RKO (cell line): ENCODE results near the gene L3MBTL3.

Experiments
- DNase-seq: peaks from one replicate; pipeline ENCODE4 v3.0.0-alpha.2; 2016; ENCODE audit warnings: low spot score

L3MBTL3 gene

DNA sequence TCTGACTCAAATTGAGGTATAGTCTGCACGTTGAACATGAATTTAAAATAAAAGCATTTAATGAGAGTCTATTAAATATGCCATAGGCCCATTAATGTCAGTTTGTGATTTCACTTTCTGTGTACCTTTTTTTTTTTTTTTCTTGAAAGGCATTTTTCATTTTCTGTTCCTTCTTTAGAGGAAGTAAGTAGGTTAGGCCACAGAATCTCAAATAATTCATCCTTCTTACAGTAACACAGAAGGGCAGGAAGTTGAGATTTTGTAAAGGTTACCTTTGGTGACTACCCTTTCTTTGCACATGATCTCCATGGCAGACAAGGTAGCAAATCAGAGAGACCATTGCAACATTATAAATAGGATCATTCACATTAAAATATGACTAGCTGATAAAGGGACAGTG lies 9.6 kb downstream of the L3MBTL3 start:
- DNase-seq = no peak

DNA sequence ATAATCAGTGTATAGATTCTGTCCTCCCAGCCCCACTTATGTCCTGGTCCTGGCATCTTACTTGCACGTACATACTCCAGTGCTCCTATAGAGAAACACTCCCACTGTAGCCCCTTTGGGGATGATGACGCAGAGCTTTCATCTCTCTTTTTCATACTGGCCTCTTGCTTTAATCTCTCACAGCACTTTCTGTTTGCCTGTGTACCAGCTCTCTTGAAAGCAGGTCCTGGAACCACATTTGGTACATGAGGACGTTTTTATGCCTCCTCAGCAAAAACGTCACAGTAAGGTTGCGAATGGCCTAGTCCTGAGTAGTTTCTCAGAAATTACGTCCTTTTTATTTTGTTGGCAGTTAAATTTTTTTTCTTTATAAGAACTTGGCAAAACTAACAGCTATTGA lies 10.8 kb downstream of the L3MBTL3 start:
- no peak for DNase-seq

DNA sequence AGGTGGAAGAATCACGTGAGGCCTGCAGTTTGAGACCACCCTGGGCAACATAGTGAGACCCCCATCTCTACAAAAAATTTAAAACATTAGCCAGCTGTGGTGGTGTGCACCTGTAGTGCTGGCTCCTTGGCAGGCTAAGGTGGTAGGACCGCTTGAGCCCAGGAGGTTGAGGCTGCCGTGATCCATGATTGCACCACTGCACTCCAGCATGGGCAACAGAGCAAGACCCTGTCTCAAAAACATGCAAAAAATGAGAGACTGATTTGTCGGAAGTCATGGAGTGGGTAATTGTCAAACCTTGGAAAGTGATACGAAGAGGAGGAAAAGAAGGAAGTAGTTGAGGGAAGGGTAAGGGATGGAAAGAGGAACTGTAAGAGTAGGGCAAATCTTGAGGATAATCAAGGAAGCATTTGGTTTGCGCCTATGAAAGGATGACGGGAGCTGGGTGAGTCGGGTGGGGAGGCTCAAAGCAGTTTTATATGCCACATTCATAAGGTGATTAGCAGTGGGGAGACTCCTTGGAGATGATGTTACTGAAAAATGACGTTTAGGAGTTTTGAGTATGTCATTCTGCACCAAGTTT lies 14.5 kb downstream of the L3MBTL3 start:
- DNase-seq = no peak

DNA sequence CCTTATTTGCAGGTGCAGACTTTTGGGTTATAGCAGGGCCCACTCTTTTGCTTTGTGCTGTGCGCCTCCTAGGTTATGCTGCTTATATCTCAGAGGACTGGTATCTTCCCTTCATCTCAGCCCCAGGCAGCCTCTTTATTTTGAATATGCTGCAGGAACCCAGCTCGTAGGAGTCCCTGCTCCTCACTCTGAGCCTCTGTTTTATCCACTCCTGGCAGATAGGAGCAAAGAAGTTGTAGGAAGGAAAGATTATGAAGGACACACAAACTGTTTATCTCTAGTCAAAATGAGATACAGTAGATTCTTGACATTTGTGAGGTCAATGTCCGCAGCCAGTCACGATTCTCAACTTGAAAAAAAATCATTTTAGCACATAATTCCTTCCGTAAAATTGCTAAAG lies 15.6 kb downstream of the L3MBTL3 start:
- DNase-seq = no peak

DNA sequence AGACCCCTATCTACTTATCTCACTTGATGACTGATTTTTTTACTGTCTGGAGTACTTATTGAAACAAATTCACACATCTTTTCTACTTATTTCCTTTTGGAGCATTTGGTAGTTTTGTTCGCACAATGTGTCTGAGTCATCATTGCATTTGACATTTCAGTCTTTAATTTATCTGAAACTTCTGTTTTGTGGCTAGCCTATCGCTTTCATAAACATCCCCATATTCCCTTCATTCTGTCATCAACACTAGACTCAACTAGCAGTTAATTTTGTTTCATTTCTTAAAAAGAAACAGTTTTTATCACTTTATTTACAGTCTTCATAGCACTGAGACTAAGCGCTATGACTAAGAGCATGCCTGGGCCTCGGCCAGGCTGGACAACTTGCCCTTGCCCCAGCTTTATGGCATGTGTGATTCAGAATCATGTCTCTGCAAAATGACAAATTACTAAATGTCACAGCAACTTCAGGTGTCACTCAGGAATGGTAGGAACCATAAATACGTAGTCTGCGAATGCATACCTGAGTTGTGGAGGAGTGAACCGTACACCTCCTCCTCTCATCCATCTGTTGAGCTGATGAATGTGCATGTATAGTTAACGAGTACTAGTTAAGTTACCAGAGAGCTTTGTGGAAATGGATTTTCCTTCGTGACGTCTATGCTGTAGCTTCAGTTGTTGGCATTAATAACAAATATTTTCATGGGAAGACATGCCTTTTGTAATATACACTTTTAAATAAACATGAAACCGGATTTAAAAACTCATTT lies 16.2 kb downstream of the L3MBTL3 start:
- peak; percentile 5 for DNase-seq

DNA sequence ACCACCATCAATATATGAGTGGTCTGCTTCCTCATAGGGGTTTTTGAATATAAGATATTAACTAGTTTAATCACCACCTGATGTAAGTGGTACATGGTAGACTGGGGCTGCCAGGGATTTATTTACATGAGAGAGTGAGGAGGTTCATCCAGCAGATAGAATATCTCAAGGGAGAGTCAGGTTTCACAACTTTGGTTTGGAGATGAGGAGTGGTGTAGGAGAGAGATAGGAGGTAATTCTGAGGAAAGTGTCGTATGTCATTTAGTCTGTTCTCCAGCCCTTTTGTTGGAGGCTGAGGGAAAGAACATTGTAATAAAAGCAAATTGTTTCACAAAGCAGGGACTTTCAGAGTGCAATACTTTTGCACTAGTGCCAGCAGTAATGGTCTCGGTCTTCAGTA lies 16.8 kb downstream of the L3MBTL3 start:
- DNase-seq = no peak

DNA sequence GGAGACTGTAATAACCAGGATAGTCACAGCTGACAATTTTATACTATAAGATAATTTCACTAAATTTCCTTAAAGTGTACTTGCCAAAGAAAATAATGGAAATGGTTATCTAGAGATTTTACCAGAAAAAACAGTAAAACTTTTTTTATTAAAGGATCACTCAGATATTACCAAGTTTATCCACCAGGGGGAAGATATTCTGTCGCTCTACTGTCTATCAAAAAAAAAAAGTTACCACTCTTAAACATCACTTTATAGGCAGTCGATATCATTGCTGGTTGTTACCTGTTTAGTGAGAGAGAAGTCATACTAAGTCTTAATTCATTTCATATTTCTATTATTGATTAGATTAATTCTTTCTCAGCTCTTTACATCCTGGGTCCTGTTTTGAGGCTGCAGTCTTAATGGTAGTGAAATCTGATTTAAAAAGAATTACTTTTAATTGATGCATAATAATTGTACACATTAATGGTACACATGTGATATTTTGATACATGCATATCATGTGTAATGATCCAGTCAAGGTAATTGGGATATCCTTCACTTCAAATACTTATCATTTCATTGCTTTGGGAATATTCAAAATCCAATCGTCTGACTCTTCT lies 18.9 kb downstream of the L3MBTL3 start:
- peak; percentile 43 for DNase-seq

DNA sequence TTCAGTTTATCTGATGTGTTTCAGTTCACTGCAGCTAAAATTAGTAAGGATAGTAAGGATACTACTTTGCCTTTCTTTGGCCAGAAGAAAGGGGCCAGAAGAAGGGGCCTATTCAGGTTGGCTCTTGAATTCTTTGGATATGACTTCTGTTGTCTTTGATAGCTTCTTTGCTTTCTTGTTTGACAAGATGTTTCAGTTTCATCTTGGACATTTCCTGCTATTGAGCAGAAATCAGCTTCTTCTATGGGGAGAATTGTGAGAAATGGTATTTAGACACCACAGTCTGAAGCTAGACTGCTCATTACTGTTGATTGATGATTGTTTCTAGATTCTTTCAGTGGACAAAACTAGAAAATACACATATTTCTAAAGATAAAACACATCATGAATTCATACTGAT lies 23.2 kb downstream of the L3MBTL3 start:
- DNase-seq = no peak

DNA sequence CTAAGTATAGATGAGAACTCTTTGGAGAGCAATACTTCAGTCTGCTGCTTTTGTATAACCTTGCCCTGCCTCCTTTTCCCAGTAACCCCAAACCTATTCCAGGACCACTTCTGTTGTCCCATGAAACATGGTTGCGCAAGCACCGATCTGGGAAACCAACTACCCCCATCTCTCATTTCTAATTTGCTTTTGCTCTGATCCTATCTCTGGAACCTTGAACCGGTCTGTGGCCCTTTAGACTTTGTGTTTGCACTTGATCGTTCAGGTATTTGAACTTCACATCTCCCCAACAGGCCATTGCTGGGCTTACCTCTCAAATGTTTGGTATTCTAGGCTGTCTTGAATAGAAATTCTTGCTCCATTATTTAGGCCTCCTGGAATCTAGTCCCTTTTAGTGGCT lies 25.0 kb downstream of the L3MBTL3 start:
- no peak for DNase-seq

DNA sequence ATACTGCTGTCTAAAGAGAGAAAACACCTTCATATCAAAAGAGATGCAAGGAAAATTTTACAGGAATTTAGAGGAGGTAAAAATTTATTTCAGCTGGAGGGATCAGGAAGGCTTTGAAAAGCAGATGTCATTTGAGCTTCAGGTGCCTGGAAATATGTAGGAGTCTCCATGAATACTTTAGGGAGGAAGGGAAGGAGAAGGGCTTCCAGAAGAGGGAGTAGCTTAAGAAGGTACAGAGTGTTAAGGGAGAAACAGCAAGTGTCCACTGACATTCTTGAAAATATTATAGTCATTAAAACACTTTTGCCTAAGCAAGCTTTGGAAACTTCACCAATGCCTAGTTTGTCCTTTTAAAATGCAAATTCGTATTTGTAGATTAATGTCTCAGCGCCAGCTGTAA lies 27.2 kb downstream of the L3MBTL3 start:
- DNase-seq = no peak

DNA sequence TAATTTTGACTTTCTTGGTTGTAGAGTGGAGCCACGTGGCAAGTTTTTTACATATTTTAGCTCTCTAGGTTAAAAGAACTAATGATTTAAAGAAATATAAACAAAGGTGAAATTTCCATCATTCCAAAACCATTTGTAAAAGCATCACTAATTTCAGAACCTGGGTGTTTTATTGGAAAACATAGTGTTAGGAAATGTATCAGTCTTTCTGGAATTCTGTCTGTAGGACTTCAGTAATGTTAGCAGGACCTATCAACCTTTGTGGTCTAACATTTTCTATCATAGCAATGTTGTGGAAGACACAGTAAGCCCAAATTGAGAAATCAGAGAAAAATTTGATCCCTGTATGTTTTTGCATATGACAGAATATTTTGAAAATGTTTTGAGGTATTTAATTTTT lies 28.3 kb downstream of the L3MBTL3 start:
- no peak for DNase-seq

DNA sequence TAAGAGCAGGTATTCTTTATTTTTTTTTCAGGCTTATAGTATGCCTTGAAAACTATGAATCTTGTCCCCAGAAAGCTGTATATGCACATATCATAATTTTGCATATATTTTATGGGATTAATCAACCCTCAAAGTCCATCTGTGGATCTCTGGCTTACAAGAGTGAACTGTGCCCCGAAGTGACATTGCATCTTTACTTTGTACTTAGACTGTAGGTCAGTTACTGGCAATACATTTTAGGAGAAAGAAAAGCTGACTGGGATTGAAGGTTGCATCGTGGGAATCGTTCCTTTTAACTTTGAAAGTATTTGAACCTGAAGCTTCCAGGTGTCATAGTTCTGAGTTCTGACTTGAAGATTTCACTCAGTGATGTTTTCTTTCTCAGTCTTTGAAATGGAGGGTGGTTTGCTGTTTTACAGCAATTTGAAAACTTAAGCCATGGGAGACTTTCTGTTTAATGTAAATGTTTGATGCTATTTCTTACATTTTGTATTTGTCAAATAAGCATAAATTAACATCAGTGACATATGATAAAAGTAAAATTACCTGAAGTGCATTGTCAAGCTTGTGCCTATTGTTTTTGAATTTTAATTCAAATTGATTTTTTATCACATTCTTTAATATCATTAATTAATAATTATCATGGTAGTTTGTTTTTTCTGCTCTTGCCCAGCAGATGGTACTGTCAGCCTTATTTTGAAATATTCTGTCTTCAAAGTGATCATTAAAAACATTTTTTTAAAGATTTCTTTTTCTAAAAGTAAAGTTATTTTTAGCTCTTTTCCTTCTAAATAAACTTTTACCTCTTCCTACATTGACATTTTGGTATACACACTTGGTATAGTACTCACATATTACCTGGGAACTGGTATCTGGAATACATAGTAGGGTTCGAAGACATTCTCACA lies 29.0 kb downstream of the L3MBTL3 start:
- DNase-seq = no peak

DNA sequence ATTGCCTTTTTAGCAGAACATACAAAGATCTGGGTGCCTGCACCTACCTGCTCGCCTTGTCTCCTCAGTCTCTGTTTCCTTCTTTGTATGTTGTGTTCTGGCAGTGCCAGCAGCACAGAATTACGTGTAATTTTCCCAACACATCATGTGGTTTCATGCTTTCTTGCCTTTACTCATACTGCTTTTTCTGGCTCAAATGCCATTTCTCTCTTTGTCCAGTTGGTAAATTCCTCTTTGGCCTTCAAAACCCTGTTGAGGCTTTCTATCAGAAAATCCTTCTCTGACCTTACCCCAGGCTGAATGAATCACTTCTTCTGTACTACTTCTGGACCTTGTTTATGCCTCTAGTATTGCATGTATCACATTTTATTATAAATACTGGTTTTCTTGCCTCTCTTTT lies 31.8 kb downstream of the L3MBTL3 start:
- DNase-seq = no peak

DNA sequence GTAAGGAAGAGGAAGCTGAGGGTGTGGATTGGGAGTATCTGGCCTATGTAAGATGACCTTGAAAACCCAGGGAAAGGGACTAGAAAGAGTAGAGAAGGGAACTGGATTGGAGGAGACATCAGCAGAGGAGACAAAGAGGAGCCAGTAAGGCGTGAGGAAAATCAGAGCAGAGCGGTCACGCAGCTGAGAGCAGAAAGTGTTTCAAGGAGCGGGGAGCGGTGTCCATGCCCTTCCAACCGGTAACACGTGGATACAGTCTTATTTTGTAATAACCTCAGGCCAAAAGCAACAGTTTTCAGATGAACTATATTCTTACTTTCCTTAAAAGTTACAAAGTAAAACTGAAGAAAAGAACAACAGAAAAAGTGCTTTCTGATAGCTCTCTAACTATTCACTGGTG lies 36.3 kb downstream of the L3MBTL3 start:
- no peak for DNase-seq

DNA sequence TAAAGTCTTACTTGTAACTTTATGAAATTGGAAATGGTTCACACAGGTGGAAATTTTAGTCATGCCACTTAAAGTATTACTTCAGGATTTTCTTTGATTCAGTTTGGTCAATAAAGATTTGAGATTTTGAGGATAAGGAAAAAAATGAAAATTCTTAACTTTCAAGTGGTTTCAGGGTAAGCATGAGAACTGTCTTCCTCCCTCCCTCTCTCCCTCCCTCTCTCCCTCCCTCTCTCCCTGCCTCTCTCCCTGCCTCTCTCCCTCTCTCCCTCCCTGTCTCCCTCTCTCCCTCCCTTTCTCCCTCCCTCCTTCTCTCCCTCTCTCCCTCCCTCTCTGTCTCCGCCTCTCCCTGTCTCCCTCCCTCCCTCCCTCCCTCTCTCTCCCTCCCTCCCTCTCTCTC lies 36.9 kb downstream of the L3MBTL3 start:
- DNase-seq = no peak

DNA sequence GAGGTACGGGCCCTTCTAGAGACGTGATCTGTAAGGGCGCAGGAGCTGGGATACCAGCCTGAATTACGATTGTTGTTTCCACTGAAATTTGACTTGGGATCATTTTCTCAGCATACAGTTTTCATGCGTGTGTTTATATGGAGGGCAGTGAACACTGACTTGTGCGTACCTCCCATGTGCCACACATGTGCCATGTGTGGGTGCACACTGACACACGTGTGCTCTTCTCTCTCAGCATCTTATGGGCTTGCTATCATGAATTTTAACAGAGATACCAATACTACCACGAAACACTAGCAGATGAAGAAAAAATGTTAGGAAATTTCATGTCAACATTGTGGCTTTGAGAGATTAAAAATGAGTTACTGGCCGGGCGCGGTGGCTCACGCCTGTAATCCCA lies 39.1 kb downstream of the L3MBTL3 start:
- DNase-seq = no peak

DNA sequence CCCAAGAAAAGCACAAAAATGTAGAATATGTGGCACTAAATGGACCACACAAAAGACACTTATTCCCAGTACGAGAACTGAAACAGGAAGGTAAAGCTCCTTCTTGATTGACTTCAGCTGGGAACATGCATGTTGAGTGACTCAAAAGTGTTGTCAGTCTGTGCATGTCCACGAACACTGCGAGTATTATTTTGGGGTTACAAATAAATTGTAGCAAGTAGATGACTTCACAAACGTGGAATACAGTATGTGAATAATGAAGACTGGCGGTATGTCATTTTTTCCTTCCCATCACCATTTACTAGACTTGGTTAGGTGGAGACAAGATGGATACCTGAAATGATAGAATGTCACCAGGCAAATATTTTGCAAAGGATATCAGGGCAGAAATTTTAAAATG lies 45.4 kb downstream of the L3MBTL3 start:
- no peak for DNase-seq

DNA sequence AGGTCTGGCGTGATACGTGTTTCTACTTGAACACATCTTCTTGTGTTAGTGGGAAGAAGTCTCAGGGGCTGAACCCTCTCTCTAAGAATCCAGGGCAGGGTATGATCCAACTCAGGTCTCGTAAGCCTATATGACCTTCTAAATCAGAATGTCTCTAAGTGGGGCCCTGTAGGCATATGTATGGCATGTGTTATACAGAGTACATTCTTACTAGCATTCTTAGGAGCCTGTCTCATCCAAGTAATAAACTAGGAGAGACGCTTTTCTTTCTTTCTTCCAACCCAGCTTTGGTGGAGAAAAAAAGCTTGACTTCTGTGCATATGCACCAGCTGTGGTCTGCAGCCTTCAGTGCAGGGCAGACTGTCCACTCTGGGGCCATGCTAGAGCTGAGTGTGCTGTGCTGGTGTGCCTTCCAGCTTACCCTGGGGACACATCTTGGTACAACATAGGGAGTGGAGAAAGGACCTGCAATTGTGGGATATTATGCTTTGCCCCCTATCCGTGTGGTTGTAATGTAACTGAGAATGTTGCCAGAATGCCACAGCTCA lies 47.3 kb downstream of the L3MBTL3 start:
- no peak for DNase-seq

DNA sequence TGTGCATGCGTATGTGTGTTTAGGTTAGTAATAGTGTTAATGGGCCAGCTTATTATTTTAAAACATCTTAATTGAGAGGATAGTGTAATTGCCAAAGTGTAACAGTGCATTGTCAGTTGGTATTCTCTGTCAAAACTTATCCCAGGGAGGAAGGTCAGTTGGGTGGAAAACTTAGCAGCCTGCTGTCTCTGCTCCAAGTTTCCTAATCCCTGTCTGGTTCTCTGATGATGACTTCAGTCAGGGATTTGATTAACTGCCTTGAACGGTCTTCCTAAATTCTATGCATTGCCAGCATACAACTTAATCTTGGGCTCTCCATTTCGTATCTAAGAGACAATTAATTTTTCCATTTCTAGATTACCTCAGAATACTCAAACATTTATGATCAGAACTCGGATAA lies 51.1 kb downstream of the L3MBTL3 start:
- DNase-seq = no peak

DNA sequence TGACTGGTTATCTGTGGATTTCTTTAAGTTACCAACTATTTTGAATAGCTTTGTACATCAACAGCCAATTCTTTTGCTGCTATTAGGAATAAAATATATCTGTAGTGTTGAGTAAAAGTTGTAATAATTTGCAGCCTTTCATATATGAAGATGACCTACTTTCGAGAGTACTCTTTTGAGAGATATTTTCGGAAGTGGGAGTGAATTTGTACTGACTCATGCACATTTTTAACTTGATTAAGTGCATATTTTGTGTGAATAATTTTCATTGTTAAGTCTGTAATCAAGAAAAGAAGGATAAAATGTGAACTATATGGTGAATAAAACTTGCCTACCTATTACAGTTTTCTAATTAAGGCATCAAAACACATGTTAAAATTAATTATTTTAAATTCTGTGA lies 51.9 kb downstream of the L3MBTL3 start:
- DNase-seq = no peak

DNA sequence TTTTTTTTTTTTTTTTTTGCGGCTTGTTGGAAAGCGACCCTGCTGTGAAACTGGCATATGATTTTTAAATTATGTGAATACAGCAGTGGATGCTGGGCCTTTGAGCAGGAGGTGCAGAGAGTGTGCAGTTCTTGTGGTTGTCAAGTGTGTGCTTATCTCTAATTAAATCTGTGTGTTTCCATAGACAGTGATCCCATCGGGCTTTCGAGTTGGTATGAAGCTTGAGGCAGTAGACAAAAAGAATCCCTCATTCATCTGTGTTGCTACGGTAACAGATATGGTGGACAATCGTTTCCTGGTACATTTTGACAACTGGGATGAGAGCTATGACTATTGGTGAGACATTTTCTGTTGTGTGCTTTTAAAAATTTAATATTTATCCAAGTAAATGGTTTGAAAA lies 52.4 kb downstream of the L3MBTL3 start:
- no peak for DNase-seq

DNA sequence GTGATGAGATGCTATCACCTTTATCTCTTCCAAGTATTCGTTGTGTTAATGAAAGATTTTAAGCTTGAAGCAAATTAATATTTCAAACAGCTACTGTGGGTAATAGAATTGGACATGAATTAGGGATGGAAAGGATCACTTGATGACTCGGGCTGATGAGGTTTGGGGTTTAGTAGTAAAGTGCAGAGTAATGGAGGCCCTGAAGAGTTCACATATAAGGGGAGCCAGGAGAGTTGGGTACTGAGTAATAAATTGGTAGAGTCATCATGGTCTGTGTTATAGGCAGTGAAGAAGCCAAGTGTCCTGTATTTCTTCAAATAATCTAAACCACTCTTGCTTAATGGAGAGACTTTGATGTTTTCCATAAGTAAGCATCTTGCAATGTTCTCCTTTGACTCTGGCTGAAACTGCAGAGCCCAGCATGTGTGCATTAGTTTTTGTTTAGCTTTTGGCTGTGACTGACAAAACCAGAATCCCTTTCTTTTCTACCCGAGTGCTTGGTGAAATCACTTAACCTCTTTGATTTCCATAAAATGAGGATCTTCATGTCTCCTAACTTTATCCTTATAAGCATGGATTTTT lies 57.6 kb downstream of the L3MBTL3 start:
- DNase-seq = no peak
